ENCODE data around the gene AP3D1. TPM values are rescaled to one million over a fixed set of nuclear protein-coding genes. Genes with fewer than 3 reads are reported as not detected.

Gene AP3D1
- total RNA-seq, 3 donors from 2014 or later, result 53.6 to 68.5 (median 54.0) TPM

DNA sequence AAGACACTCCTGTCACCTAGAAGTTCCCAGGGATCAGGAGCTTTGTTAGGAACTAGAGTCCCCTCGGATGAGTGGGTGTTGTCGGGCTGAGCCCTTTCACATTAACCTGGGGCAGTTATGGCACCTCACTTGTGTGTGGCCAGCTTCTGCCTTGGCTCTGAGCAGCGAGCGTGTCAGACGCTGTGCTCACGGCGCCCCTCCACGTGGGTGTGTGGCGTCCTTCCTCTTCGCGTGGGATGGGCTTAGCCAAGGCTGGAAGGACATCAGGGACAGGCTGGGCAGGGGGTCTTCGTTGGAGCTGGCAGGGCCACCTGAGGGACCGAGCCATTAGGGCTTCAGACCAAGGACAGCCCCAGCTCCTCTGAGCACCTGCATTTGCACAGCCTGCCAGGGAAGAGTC is 35.8 kb upstream of the AP3D1 start:
- no peak for DNase-seq (ENCODE audit: low spot score in 2 of 2)
- intact Hi-C loops (cut with DNase I; ENCODE audit: low total_unique reads), result no loop called here
- no peaks in the 10 kb centered on the region for H3K36me3 ChIP-seq
- no peak overlapping the region for H3K4me3 ChIP-seq
- H3K4me1 ChIP-seq, result peaks cover 13 to 15% of the 10 kb centered on the region in 2 donors
- H3K27me3 ChIP-seq, result no peaks in the 10 kb centered on the region
- TF ChIP-seq, protein P1, sequence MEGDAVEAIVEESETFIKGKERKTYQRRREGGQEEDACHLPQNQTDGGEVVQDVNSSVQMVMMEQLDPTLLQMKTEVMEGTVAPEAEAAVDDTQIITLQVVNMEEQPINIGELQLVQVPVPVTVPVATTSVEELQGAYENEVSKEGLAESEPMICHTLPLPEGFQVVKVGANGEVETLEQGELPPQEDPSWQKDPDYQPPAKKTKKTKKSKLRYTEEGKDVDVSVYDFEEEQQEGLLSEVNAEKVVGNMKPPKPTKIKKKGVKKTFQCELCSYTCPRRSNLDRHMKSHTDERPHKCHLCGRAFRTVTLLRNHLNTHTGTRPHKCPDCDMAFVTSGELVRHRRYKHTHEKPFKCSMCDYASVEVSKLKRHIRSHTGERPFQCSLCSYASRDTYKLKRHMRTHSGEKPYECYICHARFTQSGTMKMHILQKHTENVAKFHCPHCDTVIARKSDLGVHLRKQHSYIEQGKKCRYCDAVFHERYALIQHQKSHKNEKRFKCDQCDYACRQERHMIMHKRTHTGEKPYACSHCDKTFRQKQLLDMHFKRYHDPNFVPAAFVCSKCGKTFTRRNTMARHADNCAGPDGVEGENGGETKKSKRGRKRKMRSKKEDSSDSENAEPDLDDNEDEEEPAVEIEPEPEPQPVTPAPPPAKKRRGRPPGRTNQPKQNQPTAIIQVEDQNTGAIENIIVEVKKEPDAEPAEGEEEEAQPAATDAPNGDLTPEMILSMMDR (IDR thresholded peaks at IDR 0.05), result no peak
- TF ChIP-seq POLR2A (IDR thresholded peaks at IDR 0.05) (no peak), POLR2AphosphoS5 (IDR thresholded peaks at IDR 0.05) (no peak)
- H3K27ac ChIP-seq, result peak overlapping the region; percentile 73 to 77
- no peaks in the 10 kb centered on the region for H3K9me3 ChIP-seq

DNA sequence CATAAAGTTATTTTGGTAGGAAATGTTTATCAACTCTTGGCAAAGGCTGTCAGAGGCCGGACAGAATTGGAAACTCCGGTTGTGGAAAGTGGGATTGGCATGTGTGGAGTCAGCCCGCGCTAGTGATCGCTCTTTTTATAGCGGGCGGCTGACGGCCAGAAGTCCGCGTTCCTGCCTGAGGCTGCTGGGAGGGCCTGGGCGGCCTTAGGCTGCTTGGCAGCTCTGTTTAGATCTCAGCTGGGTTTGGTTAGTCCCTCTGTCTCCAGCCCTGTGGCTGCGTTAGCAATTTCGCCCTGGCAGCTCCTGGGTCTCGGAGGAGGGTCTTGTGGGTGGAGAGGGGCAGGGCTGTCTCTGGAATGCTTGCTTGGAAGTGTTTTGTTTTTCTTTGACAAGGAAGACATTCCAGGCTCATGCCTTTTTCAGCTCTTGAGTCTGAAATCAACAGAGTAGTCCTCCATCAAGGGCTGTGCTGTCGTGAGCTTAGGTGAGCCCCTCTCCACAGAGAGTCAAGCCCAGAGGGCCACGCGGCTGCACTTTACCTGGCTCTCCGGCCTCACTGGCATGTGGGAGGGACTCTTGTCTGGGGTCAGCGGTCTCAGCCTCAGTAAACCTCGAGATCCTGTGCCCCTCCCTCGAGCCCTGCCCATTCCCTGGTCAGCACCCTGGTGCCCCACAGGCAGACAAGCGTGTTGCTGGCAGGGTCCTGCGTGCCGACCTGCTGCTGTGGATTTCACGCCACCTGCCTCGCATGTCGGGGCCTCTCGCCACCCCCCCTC is 34.9 kb upstream of the AP3D1 start:
- peak overlapping the region; percentile 73 to 77 for H3K27ac ChIP-seq
- TF ChIP-seq, protein P1 (IDR thresholded peaks at IDR 0.05), result no peak
- TF ChIP-seq POLR2A (IDR thresholded peaks at IDR 0.05), result no peak
- TF ChIP-seq POLR2AphosphoS5 (IDR thresholded peaks at IDR 0.05), result peak; percentile 13 to 69 (median 54)
- no peaks in the 10 kb centered on the region for H3K36me3 ChIP-seq
- DNase-seq (ENCODE audit: low spot score in 2 of 2), result peak; percentile 47 to 63
- H3K9me3 ChIP-seq, result no peaks in the 10 kb centered on the region
- H3K27me3 ChIP-seq, result no peaks in the 10 kb centered on the region
- intact Hi-C loops (cut with DNase I; ENCODE audit: low total_unique reads), result no loop called here
- H3K4me3 ChIP-seq, result peak overlapping the region in 2 of 3 donors; percentile 17 to 45
- peaks cover 13 to 15% of the 10 kb centered on the region in 2 donors for H3K4me1 ChIP-seq

DNA sequence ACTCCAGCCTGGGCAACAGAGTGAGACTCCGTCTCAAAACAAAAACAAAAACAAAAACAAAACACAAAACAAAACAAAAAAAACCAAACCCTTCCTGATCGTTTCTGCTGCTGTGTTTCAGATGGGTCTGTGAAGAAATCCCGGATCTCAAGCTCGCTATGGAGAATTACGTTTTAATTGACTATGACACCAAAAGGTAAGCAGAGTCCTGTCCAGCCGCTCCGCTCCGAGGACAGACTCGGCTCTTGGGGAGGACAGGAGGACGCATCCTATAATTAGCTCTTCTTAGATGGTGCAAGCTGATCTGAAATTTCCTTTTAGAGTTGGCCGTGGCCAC is 34.3 kb upstream of the AP3D1 start:
- H3K4me1 ChIP-seq, result peaks cover 13 to 15% of the 10 kb centered on the region in 2 donors

DNA sequence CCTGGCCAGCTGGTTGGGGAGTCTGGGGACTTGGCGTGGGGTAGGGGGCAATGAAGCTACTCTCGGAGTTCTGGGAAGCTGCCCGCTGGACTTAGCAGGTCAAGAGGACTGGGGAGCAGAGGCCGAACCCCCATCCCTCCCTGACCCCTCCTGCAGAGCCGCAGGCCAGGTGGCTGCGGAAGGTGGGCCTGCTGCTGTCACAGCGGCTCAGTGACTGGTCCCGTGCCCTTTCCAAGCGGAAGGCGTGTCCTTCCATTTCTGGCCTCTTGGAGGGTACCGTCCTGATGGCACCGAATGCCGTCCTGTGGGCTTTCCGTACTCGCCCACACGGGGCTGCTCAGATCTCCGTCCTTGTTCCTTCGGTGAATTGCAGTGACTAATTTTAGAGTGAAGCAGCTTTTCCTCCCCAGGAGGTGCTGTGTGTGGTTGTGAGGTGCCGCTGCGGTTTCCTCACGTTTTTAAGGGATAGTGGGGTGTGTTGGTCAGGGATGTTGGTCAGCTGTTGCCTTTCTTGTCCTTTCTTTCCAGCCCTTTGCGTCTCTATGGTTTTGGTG is 33.1 kb upstream of the AP3D1 start:
- intact Hi-C loops (cut with DNase I; ENCODE audit: low total_unique reads), result no loop called here
- DNase-seq (ENCODE audit: low spot score in 2 of 2), result no peak
- TF ChIP-seq POLR2A (IDR thresholded peaks at IDR 0.05) (no peak), POLR2AphosphoS5 (IDR thresholded peaks at IDR 0.05) (no peak)
- TF ChIP-seq, protein P1 (IDR thresholded peaks at IDR 0.05), result no peak
- no peaks in the 10 kb centered on the region for H3K9me3 ChIP-seq
- peaks cover 13 to 15% of the 10 kb centered on the region in 2 donors for H3K4me1 ChIP-seq
- H3K27me3 ChIP-seq, result no peaks in the 10 kb centered on the region
- no peak overlapping the region for H3K4me3 ChIP-seq
- no peak overlapping the region for H3K27ac ChIP-seq
- no peaks in the 10 kb centered on the region for H3K36me3 ChIP-seq

More for the DNA sequence above, 34.3 kb upstream of the AP3D1 start:
- H3K36me3 ChIP-seq, result no peaks in the 10 kb centered on the region
- intact Hi-C loops (cut with DNase I; ENCODE audit: low total_unique reads), result no loop called here
- no peaks in the 10 kb centered on the region for H3K9me3 ChIP-seq
- H3K4me3 ChIP-seq, result peak overlapping the region in 2 of 3 donors; percentile 17 to 45
- peak overlapping the region; percentile 73 to 77 for H3K27ac ChIP-seq
- no peak for TF ChIP-seq POLR2AphosphoS5 (IDR thresholded peaks at IDR 0.05)
- TF ChIP-seq POLR2A (IDR thresholded peaks at IDR 0.05), result no peak
- TF ChIP-seq, protein P1 (IDR thresholded peaks at IDR 0.05), result no peak
- H3K27me3 ChIP-seq, result no peaks in the 10 kb centered on the region
- no peak for DNase-seq (ENCODE audit: low spot score in 2 of 2)

DNA sequence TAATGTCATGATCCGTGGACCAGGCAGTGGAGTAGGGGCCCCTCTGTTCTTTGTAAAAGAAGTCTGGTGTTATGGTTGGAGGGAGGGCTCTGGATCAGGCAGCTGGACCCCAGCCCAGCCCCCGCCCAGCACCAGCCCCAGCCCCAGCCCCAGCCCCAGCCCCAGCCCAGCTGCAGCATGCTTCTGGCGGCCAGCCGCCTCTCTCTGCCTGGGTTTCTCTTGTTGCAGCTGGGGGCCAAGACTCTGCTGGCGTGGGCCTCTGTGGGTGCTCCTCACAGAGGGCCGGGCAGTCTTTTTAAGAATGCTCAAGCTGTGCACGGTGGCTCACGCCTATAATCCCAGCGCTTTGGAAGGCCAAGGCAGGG is 30.2 kb upstream of the AP3D1 start:
- DNase-seq (ENCODE audit: low spot score in 2 of 2), result no peak
- Histone ChIP-seq H3K4me1 (peaks cover 4 to 7% of the 10 kb centered on the region in 2 donors), H3K4me3 (no peak overlapping the region), H3K27me3 (no peaks in the 10 kb centered on the region), H3K9me3 (no peaks in the 10 kb centered on the region), H3K36me3 (no peaks in the 10 kb centered on the region), H3K27ac (no peak overlapping the region)
- no peak for TF ChIP-seq POLR2AphosphoS5 (IDR thresholded peaks at IDR 0.05)
- TF ChIP-seq, protein P1 (IDR thresholded peaks at IDR 0.05), result no peak
- no peak for TF ChIP-seq POLR2A (IDR thresholded peaks at IDR 0.05)
- intact Hi-C loops (cut with DNase I; ENCODE audit: low total_unique reads), result no loop called here
